ENCODE results near the gene A1CF.
"Not testable (repeated sequence)": the region's sequence is repeated elsewhere in the genome, so short reads cannot be mapped to it uniquely, and the experiment has no call there.

A1CF gene, protein sequence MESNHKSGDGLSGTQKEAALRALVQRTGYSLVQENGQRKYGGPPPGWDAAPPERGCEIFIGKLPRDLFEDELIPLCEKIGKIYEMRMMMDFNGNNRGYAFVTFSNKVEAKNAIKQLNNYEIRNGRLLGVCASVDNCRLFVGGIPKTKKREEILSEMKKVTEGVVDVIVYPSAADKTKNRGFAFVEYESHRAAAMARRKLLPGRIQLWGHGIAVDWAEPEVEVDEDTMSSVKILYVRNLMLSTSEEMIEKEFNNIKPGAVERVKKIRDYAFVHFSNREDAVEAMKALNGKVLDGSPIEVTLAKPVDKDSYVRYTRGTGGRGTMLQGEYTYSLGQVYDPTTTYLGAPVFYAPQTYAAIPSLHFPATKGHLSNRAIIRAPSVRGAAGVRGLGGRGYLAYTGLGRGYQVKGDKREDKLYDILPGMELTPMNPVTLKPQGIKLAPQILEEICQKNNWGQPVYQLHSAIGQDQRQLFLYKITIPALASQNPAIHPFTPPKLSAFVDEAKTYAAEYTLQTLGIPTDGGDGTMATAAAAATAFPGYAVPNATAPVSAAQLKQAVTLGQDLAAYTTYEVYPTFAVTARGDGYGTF

DNA sequence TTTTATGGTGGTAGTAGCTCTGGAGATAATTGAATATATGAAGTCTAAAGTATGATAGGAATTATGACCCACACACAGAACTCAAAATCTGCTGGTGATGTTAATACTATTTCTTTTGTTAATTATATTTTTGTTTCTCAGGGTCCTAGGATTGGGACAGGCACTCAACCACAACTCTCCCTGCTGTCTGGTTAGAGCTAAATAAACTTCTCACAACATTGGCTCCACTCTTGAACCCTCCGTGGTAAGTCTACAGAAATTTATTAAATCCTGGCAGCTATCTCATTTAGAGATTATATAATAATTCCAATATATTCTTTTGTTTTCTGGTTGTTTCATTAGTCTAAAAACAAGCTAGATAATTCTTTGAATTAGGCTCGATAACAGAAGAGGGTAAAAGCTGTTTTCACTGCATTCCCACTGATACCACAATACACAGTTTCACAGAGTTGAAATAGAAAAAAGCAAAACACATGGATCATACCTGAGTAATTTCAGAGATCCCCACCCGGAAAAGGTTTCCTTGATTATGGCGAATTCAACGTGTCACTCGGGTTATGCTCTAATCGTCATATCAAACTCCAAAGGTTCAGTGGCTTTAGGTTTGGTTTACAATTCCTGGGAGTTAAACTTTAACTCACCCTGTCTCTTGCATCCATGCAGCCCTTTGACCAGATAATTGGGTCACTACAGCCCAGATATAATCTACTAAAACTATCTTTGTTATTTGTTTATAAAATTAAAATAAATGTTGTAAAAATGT lies at the start of gene A1CF:
Gene A1CF (minus strand): TSS at position 531 of the 763 bp plus-strand sequence. CDS start 25,687 bp downstream, outside the sequence.
- no peak for DNase-seq

DNA sequence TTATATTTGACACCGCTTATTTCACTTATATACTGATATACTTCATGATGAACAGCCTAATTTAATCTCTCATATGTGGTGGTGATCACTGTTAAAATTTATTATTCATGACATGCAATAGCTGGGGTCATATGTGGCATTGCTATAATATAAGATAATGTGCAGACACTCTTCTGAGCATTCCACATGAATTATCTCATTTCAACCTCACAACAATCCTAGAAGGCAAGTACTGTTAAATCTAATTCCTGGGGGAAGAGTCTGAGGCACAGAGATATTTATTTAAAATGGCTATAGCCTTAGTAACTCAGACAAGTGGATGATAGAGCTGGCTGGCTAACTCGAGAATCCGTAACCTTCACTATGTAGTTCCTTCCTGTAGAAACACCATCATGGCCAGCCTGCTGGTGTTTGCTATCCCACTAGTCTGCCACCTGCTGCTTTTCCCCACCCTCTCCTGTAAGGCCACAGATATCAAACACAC lies 46.6 kb upstream of the A1CF start:
- no peak for DNase-seq

DNA sequence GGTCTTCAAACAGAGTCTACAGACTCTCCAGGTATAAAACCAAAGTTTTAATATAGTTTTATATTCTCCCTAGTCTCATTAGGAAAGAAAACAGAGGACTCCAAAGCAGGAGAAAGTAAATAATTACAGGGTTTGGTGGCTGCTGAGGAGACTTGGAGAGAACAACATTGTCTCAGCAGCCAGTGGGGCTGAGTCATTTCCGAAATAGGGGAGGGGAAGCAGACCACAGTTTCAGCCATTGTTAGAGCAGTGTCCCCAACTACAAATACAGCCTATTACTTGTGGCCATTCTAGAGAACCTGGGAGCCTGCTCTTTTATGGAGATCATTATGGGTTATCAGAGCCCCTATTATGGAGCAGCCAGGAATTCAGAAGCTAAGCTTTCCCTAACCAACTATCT lies 44.2 kb upstream of the A1CF start:
- no peak for DNase-seq

DNA sequence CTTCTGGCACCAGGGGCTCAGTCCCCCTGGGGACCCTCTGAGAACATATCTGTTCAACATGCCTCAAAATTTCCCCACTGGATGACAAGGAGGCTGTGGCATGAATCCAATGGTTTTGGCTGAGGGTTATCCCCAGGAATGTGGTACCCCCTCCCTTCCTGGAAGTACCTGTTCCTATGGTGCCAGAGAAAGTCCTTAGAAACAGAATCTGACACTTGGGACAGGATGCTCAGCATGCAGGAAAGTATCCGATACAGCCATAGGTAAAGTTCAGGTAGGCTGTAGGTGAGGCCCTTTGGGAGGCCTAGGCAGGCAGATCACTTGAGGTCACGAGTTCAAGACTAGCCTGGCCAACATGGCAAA lies 42.7 kb upstream of the A1CF start:
- DNase-seq, result no peak

DNA sequence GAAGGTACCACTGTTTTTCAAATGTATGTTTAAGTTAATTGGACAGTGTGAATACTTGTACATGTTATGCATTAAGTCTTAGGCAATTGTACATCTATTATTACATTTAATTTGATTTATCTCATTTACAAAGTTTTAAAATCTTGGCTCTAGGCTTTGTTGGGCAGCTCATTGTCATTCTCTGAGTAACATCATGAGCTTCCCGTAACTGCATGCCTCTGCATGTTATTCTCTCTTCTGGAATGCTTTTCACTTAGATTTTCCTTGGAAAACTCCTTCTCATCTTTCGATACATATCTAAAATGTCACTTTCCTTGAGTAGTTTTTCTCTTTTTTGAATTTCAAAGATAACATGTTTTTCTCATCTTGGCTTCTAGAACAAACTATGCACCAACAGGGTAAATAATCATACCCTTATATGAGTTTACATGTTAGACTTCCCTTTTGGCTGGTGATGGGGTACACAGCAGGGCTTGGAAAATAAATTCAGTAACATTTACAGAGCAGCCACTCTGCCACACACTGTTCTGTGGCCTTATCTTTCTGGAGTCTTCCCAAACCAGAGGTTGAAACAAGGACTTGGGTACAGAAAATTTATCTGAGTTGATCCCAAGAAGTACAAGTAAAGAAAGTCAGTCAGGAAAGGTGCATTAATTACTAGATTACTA lies 42.2 kb upstream of the A1CF start:
- DNase-seq, result no peak

DNA sequence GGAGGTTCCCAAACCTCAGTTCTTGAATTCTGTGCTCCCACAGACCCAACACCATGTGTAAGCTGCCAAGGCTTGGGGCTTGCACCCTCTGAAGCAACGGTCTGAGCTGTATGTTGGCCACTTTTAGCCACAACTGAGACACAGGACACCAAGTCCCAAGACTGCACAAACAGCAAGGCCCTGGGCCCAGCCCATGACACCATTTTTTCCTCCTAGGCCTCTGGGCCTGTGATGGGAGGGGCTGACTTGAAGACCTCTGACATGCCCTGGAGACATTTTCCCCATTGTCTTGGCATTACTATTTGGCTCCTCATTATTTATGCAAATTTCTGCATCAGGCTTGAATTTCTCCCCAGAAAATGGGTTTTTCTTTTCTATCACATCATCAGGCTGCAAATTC lies 38.0 kb upstream of the A1CF start:
- not testable (repeated sequence) for DNase-seq

DNA sequence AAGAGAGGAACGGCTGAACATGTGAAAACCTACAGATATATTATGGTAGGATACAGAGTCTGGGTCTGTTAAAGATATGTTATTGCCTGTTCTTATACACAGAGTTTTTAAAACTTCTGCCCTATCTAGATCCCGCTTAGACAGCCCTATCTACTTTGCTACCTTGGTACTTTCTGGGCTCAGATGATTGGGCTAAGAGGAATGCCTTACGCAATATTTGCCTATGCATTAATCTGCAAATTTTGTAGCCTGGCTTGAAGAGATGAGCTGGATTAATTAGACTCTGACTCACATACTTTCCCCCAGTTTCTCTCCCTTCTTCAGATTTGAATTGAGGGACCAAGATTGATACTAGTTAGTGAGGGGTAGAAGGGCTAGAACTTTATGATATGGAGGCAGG lies 33.6 kb upstream of the A1CF start:
- no peak for DNase-seq

DNA sequence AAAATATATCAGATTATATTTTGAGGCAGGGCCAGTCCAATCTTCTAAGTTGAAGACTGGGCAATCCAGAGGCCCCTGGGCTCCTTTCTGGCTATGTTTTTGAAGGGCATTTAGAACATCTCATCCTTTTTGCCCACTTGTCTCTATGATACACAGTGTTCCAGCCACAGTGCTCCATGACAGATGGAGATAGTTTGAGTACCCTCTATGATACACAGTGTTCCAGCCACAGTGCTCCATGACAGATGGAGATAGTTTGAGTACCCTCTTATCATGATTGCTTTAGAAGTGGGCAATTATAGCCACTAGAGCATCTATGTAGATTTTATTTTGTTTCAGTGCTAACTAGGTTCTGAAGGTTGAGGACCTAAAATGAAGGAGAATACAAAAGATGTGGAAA lies 33.1 kb upstream of the A1CF start:
- no peak for DNase-seq

DNA sequence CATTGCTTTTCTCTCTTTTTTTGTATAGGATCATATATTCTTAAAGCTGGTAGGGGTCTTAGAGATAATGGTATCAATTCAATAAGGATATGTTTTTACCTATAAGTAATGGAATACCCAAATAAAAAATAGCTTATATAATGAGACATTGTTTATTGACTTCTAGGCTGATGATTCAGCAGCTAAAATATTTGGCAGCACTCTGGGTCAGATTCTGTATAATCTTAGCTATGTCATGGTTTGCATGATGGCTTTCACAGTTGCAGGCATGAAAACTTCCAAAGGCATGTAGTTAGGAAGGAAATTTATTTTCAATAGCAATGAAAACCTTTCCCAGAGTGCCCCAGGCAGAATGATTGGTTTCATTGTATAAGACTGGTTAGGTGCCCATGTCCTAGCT lies 32.1 kb upstream of the A1CF start:
- DNase-seq, result no peak

DNA sequence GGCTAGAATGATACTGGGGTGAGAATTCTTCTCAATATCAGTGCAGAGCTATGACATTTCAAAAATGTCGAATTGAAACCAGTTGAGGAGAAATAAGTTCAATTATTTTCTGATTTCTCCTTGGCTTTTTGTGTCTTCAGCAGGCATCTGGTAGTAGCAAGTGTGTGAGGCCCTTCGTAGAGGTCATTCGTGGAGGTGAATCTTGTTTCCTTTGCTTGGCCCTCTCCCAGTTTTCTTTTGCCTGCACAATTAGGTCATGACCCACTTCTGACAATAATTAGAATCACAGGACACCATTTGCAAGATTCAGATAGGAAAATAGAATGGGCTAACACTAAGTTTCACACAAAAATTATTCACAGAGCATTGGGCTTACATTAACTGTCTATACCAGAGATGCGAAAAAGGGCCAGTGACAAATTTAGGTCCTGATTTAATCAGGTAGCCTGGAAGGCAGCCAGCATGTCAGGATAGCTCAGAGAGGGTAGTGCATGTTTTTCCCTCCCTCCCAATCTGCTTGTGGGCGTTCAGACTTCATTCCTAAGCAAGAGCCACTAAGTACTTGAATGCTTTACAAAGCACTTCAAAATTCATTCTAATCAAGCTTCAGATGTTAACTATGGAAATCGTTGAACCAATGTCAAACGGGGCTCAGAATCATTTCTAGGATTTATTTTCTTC lies 24.0 kb upstream of the A1CF start:
- DNase-seq, result no peak

DNA sequence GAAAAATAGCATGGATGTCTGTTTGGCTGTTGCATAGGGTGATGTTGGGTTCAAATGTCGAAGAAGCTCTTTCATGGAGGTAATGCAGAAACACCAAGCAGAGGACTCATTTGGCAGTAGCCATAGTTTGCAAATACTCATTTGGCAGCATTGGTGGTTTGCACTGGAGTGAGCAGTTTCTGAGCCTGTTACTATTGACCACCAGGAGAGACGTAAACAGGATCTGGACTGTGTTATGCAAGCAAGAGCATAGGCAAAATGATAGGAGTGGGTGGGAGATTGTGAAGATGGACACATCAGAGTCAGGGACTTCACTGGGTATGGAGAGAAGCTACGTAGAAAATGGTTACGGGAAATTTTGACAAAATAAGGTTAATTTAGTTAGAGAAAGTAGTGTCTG lies 22.9 kb upstream of the A1CF start:
- DNase-seq, result no peak

DNA sequence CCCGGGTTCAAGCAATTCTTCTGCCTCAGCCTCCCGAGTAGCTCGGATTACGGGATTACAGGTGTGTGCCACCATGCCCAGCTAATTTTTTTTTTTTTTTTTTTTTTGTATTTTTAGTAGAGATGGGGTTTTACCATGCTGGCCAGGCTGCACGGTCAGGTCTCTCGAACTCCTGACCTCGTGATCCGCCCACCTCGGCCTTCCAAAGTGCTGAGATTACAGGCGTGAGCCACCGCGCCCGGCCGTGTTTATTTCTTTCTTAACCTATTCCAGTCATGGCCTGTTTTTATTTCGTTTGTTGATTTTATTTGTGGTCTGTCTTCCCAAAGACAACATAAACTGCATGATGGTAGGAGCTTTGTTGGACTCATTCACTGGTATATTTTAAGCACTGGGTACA lies 20.4 kb upstream of the A1CF start:
- DNase-seq, result not testable (repeated sequence)

DNA sequence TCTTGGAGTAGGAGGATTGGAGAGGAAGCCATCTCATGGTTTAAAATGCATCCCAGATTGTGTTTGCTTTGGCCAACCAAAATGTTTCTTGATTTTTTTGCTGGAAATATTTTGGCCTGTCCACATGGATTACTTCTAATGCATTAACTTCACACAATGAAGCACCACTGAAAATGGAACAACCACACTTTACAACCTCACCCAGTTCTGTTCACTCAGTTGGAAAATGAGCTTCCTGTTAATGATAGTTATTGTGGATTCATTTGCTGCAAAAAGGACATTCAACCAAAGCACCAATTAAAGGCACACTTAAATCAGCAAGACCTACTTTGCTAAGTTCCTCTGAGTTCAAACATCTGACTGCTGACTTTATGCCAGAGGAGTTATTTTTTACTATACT lies 11.3 kb upstream of the A1CF start:
- no peak for DNase-seq

DNA sequence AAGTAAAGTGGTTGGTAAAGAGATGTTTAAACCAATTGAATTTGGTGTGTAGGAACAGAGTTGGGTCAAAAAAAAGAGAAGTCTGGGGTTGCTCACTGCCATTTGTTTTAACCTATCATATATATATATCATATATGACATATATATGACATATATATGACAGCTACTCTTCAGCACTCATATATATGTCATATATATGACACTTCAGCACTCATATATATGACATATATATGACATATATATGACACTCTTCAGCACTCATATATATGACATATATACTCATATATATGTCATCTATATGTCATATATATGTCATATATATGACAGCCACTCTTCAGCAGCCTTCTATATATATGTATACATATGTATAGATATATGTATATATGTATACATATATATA lies 8.9 kb upstream of the A1CF start:
- DNase-seq, result no peak

DNA sequence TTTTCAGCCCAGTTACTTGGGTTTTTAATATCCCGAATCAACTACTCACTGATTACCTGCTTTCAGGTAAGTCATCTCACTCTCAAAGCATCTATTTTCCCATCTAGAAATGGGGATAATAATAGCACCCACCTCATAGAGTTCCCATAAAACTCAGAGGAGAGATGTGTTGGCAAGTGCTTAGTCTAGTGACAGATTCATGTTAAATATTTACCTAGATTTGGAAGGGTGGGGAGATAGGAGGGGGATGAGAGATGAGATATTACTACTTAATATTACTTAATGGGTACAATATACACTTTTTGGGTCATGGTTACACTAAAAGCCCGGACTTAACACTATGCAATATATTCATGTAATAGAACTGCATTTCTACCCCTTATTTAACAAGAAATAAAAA lies 7.0 kb upstream of the A1CF start:
- DNase-seq, result no peak

DNA sequence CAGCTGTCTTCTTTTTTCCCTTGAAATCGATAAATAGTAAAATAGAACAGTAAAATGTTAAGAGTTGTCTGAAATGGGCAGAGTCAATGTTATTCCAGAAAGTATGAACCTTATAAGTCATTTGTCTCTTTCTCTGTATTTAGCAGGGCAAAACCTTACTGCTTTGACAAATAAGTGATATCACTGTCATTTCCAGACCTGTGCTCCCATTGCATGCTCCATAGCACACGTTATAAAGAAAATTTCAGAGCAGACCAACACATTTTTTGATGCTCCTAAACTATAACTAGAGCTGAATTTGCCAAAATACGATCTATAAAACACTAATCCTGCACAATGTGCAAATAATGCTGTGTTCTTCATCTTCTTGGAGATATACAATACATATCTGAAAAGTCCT lies 1.1 kb downstream of the A1CF start:
- no peak for DNase-seq

DNA sequence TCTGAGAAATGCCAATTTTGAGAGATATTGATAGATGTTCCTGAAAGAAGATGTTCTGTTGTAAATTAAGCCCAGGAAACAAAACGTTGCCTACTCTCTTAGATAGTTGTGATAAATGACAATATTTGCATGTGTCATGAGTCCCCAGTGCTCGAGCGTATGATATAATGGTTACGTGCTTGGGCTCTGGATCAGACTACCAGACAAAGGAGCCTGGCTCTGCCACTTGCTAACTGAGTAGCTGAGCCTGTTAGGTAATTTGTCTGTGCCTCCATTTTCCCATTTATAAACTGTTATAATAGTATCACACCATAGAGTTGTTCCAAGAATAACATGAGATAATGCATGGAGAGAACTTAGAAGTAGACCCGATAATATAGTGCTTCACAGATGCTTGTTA lies 1.8 kb downstream of the A1CF start:
- no peak for DNase-seq

DNA sequence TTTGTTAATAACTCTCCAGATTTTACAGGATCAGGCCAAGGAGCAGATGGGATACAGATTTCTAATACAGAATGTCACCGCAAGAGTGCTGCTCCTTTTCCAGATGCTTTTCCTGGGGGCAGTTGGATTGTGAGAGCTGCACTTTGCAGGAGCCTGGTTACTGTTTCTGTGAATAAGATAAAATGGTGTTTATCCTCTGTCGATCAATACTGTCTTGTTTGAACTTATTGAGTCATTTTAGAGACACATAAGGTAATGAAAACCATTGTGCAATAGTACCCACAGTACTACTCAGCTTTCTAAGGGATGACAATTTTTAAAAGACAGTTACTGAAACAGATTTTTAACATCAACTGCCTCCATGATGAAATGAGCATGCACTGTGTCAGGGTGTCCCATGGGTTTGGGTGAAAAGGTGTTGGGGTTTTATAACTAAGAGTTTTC lies 2.9 kb downstream of the A1CF start:
- DNase-seq, result no peak

DNA sequence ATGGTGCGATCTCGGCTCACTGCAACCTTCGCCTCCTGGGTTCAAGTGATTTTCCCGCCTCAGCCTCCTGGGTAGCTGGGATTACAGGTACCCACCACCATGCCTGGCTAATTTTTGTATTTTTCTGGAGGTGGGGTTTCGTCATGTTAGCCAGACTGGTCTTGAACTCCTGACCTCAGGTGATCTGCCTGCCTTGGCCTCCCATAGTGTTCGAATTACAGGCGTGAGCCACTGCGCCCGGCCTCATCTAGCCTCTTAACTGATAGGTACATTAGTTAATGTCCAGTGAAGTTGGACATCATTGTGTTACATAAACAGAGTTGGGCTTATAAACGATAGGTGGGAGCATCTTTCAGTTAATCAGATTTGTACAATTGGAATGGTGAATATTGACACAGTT lies 4.4 kb downstream of the A1CF start:
- not testable (repeated sequence) for DNase-seq

DNA sequence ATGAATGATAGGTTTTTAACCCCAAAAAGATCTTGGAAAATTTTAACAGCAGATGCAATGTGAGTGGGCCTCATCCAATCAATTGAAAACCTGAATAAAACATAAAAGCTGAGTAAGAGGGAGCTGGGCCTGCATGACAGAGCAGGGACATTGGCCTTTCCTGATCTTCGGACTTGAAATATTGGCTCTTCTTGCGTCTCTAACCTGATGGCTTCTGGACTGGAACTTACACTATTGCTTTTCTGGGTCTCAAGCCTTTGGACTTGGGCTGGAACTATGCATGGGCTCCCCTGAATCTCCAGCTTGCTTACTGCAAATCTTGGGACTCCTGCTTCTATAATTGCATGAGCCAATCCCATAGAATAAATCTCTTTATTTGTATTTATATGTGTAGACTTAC lies 9.0 kb downstream of the A1CF start:
- DNase-seq, result no peak

DNA sequence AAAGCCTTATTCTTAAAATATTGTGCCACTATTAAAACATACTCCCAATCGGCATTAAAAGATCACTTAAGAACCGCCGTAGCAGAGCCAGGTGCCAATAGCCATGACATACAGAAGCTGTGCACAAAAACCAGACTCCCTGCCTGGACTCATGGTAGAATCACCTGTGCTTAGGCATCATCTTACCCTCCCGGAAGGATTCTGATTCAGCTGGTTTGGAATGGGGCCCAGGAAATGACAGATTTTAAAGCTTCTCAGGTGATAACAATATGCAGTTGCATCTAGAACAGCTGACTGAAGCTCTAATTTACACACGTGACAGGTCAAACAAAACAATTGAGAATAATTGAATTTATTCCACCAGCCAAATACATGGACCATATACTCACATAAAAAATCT lies 10.7 kb downstream of the A1CF start:
- DNase-seq, result no peak

DNA sequence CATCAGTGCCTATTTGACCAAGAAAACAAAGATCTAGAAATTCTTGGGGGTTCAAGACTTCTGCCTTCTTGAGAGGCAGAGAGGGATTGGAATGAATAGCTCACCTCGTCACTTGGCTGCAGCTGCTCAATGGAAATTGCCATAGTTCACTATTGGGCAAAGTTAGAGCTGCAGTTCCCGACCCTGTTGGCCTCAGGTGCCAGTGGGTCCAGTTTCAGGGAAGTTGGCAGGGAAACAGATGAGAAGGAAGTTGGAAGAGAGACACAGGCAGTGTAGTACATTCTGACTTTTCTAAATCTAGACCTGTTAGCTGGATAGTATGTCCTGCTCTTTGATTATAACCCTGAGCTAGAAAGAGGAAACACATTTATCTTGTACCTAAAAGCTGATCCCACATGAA lies 19.1 kb downstream of the A1CF start:
- DNase-seq, result no peak

DNA sequence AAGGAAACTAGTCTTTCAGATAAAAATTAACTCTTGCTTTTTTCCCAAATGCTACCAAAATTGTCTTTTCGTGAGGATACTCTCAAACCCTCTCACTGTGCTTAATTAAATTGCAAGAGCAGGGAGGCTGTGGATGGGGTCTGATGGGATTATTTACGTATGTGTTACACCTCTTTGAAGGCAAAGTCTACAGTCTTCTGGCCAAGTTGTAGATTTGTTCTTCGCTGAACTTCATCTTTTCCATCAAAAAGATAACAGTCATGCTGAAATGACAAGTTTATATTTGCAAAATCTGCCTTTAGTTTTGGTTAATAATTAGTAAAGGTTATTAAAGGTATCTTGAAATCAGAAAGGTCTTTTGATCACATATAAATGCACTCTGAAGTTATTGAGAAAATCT lies 22.7 kb downstream of the A1CF start:
- no peak for DNase-seq

All from right forelimb (tissue), 1 donor.